H1 (cell line): ENCODE data around the gene TAB3. TPM values are rescaled to one million over a fixed set of nuclear protein-coding genes. Genes with fewer than 3 reads are reported as not detected.

ENCODE experiments used
- BACH1 ChIP-seq: IDR thresholded peaks from 2 replicates; pipeline ENCODE4 v1.6.1; 2012; ENCODE audit warnings: low read length, improper control_type of control experiment
- BCL11A ChIP-seq, 2 experiments: IDR thresholded peaks; one replicate each; pipeline ENCODE4 v1.6.1; 2011; ENCODE audit warnings: low read depth in 2 of 2, low read length in 2 of 2, mild to moderate bottlenecking in 2 of 2
- BRCA1 ChIP-seq: IDR thresholded peaks from 2 replicates; pipeline ENCODE4 v1.6.1; 2012; ENCODE audit warnings: low read depth, low read length, improper control_type of control experiment
- CHD2 ChIP-seq: IDR thresholded peaks from 2 replicates; pipeline ENCODE4 v1.6.1; 2012; ENCODE audit warnings: low read length, improper control_type of control experiment
- JUN ChIP-seq: IDR thresholded peaks from 2 replicates; pipeline ENCODE4 v1.6.1; 2011; ENCODE audit warnings: low read depth, mild to moderate bottlenecking, improper control_type of control experiment, low read length
- KDM4A ChIP-seq: IDR thresholded peaks from one replicate; pipeline ENCODE4 v1.7.1; 2012; ENCODE audit warnings: low read depth, mild to moderate bottlenecking, moderate library complexity, low read length, inconsistent platforms; ENCODE audit not compliant: severe bottlenecking
- RNF2 ChIP-seq: fragments of 200-900, 300-1000 bp; sonication (generic); IDR thresholded peaks from 2 replicates; pipeline ENCODE4 v1.7.1; 2016; ENCODE audit warnings: borderline replicate concordance, low read depth, mild to moderate bottlenecking, antibody characterized with exemption, low read length; ENCODE audit not compliant: poor library complexity, severe bottlenecking; ENCODE audit errors: missing control alignments
- SAP30 ChIP-seq: fragments of 300-600 bp; sonication (generic); IDR thresholded peaks from 2 replicates; pipeline ENCODE4 v1.7.1; 2012; ENCODE audit warnings: low read length, moderate library complexity, mild to moderate bottlenecking, inconsistent platforms; ENCODE audit not compliant: insufficient read depth, insufficient replicate concordance
- SRF ChIP-seq: IDR thresholded peaks from 2 replicates; pipeline ENCODE4 v1.6.1; 2011; ENCODE audit warnings: mild to moderate bottlenecking, low read depth, low read length, moderate library complexity
- polyA plus RNA-seq, 7 experiments: library from polyadenylated mRNA; depleted of rRNA in 3 of 7; stranded (reverse) in 5 of 7; unstranded in 2 of 7; fragments of >200 nt in 5 of 7; fragments of 200-250 nt in 2 of 7; gene quantifications; 1 replicate in 5 of 7; 2 replicates in 1 of 7; 4 replicates in 1 of 7; pipeline versions ENCODE4 v1.2.1 to v1.2.3, GENCODE V29; 2011 to 2013; ENCODE audit warnings: missing spikeins in 2 of 7, mixed read lengths in 2 of 7
- total RNA-seq: library from RNA; stranded (reverse); fragmentation: NEBNext Ultra II Directional; extraction: Animal tissue kit (Norgen Biotek cat#: 25700); gene quantifications from 2 replicates; pipeline ENCODE4 v1.2.1, GENCODE V29; 2021
- TF ChIP-seq, protein P1 (sequence below): fragments of 300-600 bp; sonication (generic); IDR thresholded peaks from 2 replicates; pipeline ENCODE4 v1.7.1; 2012; ENCODE audit warnings: low read length, moderate library complexity, mild to moderate bottlenecking, inconsistent platforms; ENCODE audit not compliant: insufficient replicate concordance
- TF ChIP-seq, protein P2 (sequence below): IDR thresholded peaks from 2 replicates; pipeline ENCODE4 v1.6.1; 2011; ENCODE audit warnings: low read depth, mild to moderate bottlenecking, low read length; ENCODE audit not compliant: insufficient read depth

TAB3 gene
- total and polyA plus RNA-seq, 2 of the 8 experiments (the other 6 are each of a cell fraction or from before 2014, with no cell fraction given), result 12.7 to 12.9 TPM

DNA sequence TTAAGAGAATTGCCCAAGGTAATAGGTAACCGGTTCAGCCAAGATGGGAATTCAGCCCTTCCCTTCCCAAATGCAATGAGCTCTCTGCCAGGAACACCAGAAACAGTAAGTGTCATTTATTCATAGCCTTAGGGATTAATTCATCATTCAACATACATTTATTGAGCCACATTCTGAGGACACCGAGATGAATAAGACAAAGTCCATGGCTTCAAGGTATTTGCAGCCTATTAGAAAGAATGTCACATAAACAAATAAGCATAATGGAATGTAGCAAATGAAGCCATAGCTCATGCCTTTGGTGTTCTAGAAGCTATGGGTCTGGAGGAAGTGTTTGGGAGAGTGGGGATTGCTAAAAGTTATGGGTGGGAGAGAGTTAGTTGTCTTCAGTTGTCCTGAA lies 6.3 kb upstream of the TAB3 start (continued):
- TF ChIP-seq, protein P1, sequence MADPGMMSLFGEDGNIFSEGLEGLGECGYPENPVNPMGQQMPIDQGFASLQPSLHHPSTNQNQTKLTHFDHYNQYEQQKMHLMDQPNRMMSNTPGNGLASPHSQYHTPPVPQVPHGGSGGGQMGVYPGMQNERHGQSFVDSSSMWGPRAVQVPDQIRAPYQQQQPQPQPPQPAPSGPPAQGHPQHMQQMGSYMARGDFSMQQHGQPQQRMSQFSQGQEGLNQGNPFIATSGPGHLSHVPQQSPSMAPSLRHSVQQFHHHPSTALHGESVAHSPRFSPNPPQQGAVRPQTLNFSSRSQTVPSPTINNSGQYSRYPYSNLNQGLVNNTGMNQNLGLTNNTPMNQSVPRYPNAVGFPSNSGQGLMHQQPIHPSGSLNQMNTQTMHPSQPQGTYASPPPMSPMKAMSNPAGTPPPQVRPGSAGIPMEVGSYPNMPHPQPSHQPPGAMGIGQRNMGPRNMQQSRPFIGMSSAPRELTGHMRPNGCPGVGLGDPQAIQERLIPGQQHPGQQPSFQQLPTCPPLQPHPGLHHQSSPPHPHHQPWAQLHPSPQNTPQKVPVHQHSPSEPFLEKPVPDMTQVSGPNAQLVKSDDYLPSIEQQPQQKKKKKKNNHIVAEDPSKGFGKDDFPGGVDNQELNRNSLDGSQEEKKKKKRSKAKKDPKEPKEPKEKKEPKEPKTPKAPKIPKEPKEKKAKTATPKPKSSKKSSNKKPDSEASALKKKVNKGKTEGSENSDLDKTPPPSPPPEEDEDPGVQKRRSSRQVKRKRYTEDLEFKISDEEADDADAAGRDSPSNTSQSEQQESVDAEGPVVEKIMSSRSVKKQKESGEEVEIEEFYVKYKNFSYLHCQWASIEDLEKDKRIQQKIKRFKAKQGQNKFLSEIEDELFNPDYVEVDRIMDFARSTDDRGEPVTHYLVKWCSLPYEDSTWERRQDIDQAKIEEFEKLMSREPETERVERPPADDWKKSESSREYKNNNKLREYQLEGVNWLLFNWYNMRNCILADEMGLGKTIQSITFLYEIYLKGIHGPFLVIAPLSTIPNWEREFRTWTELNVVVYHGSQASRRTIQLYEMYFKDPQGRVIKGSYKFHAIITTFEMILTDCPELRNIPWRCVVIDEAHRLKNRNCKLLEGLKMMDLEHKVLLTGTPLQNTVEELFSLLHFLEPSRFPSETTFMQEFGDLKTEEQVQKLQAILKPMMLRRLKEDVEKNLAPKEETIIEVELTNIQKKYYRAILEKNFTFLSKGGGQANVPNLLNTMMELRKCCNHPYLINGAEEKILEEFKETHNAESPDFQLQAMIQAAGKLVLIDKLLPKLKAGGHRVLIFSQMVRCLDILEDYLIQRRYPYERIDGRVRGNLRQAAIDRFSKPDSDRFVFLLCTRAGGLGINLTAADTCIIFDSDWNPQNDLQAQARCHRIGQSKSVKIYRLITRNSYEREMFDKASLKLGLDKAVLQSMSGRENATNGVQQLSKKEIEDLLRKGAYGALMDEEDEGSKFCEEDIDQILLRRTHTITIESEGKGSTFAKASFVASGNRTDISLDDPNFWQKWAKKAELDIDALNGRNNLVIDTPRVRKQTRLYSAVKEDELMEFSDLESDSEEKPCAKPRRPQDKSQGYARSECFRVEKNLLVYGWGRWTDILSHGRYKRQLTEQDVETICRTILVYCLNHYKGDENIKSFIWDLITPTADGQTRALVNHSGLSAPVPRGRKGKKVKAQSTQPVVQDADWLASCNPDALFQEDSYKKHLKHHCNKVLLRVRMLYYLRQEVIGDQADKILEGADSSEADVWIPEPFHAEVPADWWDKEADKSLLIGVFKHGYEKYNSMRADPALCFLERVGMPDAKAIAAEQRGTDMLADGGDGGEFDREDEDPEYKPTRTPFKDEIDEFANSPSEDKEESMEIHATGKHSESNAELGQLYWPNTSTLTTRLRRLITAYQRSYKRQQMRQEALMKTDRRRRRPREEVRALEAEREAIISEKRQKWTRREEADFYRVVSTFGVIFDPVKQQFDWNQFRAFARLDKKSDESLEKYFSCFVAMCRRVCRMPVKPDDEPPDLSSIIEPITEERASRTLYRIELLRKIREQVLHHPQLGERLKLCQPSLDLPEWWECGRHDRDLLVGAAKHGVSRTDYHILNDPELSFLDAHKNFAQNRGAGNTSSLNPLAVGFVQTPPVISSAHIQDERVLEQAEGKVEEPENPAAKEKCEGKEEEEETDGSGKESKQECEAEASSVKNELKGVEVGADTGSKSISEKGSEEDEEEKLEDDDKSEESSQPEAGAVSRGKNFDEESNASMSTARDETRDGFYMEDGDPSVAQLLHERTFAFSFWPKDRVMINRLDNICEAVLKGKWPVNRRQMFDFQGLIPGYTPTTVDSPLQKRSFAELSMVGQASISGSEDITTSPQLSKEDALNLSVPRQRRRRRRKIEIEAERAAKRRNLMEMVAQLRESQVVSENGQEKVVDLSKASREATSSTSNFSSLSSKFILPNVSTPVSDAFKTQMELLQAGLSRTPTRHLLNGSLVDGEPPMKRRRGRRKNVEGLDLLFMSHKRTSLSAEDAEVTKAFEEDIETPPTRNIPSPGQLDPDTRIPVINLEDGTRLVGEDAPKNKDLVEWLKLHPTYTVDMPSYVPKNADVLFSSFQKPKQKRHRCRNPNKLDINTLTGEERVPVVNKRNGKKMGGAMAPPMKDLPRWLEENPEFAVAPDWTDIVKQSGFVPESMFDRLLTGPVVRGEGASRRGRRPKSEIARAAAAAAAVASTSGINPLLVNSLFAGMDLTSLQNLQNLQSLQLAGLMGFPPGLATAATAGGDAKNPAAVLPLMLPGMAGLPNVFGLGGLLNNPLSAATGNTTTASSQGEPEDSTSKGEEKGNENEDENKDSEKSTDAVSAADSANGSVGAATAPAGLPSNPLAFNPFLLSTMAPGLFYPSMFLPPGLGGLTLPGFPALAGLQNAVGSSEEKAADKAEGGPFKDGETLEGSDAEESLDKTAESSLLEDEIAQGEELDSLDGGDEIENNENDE, result no peak
- TF ChIP-seq RNF2 (no peak), BCL11A (IDR thresholded peaks at IDR 0.05; ENCODE audit: low read depth in 2 of 2, low read length in 2 of 2) (no peak), JUN (no peak), SRF (no peak), SAP30 (no peak), BRCA1 (no peak), KDM4A (no peak), BACH1 (no peak), CHD2 (no peak)
- TF ChIP-seq, protein P2, sequence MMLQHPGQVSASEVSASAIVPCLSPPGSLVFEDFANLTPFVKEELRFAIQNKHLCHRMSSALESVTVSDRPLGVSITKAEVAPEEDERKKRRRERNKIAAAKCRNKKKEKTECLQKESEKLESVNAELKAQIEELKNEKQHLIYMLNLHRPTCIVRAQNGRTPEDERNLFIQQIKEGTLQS, result no peak
